ENCODE results near the gene EEFSEC.

DNA sequence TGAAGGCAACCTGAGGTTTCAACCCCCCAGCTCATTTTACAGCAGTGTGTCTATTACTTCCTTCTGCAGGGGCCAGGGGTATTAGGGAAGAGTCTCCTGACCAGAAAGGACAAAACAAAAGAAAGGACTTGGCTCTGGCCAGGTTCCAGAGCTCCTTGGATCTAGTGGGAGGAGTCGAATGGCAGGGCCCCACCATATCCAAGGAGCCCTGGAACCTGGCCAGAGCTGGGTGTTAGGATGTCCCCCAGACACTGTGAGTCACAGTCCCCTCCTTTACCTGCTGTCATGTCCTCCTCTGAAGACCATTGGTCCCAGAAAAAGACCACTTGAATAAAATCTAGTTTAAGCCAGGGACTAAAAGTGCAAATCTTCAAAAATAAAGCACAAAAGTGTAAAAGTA, 113.2 kb downstream of the EEFSEC start:
- TF ChIP-seq, protein P1, sequence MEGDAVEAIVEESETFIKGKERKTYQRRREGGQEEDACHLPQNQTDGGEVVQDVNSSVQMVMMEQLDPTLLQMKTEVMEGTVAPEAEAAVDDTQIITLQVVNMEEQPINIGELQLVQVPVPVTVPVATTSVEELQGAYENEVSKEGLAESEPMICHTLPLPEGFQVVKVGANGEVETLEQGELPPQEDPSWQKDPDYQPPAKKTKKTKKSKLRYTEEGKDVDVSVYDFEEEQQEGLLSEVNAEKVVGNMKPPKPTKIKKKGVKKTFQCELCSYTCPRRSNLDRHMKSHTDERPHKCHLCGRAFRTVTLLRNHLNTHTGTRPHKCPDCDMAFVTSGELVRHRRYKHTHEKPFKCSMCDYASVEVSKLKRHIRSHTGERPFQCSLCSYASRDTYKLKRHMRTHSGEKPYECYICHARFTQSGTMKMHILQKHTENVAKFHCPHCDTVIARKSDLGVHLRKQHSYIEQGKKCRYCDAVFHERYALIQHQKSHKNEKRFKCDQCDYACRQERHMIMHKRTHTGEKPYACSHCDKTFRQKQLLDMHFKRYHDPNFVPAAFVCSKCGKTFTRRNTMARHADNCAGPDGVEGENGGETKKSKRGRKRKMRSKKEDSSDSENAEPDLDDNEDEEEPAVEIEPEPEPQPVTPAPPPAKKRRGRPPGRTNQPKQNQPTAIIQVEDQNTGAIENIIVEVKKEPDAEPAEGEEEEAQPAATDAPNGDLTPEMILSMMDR (IDR thresholded peaks at IDR 0.05), result no peak
- no peak for TF ChIP-seq POLR2AphosphoS5 (IDR thresholded peaks at IDR 0.05)

Data from breast epithelium (tissue), 3 donors.